ENCODE data around the gene ITGB6. TPM values are rescaled to one million over a fixed set of nuclear protein-coding genes. Genes with fewer than 3 reads are reported as not detected.

ITGB6 gene
- total RNA-seq, 3 donors from 2014 or later (not counting 1 experiment from before 2014, with no cell fraction given) = not detected

- Mint-ChIP-seq H3K27ac (no peak overlapping the region), H3K27me3 (ENCODE audit: low read depth in 2 of 2) (peaks cover 33 to 45% of the 10 kb centered on the region in 2 donors), H3K9me3 (no peaks in the 10 kb centered on the region), H3K36me3 (peaks cover 7% of the 10 kb centered on the region), H3K4me1 (peaks cover 0 to 5% of the 10 kb centered on the region in 2 donors), H3K4me3 (no peak overlapping the region)
- intact Hi-C loops (cut with micrococcal nuclease) = no loop called here
- Histone ChIP-seq H3K27ac (ENCODE audit: low read length) (no peak overlapping the region), H3K4me1 (ENCODE audit: control insufficient read depth, insufficient read depth, low read length) (peaks cover 10% of the 10 kb centered on the region), H3K27me3 (ENCODE audit: control insufficient read depth, insufficient read depth, low read length) (peaks cover 13% of the 10 kb centered on the region), H3K4me3 (ENCODE audit: low read length) (no peak overlapping the region), H3K9me3 (ENCODE audit: control insufficient read depth, insufficient read depth, low read length) (no peaks in the 10 kb centered on the region), H3K36me3 (ENCODE audit: control insufficient read depth, insufficient read depth, low read length) (no peaks in the 10 kb centered on the region)
- ATAC-seq (no peak), DNase-seq (no peak)
- TF ChIP-seq, protein P1, sequence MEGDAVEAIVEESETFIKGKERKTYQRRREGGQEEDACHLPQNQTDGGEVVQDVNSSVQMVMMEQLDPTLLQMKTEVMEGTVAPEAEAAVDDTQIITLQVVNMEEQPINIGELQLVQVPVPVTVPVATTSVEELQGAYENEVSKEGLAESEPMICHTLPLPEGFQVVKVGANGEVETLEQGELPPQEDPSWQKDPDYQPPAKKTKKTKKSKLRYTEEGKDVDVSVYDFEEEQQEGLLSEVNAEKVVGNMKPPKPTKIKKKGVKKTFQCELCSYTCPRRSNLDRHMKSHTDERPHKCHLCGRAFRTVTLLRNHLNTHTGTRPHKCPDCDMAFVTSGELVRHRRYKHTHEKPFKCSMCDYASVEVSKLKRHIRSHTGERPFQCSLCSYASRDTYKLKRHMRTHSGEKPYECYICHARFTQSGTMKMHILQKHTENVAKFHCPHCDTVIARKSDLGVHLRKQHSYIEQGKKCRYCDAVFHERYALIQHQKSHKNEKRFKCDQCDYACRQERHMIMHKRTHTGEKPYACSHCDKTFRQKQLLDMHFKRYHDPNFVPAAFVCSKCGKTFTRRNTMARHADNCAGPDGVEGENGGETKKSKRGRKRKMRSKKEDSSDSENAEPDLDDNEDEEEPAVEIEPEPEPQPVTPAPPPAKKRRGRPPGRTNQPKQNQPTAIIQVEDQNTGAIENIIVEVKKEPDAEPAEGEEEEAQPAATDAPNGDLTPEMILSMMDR (IDR thresholded peaks at IDR 0.05) = no peak
- 89% methylated on average over 4 of the region's 4 CpGs for WGBS (ENCODE audit: insufficient coverage)
These were observed 136.0 kb downstream of the ITGB6 start for GRCh38 chr2:160063879-160064612.

- peak overlapping the region; percentile 63 for H3K4me3 Mint-ChIP-seq
- Histone ChIP-seq H3K27me3 (ENCODE audit: control insufficient read depth, insufficient read depth, low read length) (peaks cover 13% of the 10 kb centered on the region), H3K4me3 (ENCODE audit: low read length) (no peak overlapping the region), H3K27ac (ENCODE audit: low read length) (no peak overlapping the region), H3K9me3 (ENCODE audit: control insufficient read depth, insufficient read depth, low read length) (no peaks in the 10 kb centered on the region), H3K4me1 (ENCODE audit: control insufficient read depth, insufficient read depth, low read length) (peaks cover 10% of the 10 kb centered on the region), H3K36me3 (ENCODE audit: control insufficient read depth, insufficient read depth, low read length) (no peaks in the 10 kb centered on the region)
- H3K36me3 Mint-ChIP-seq = peaks cover 7% of the 10 kb centered on the region
- DNase-seq = no peak
- peaks cover 38 to 48% of the 10 kb centered on the region in 2 donors for H3K27me3 Mint-ChIP-seq (ENCODE audit: low read depth in 2 of 2)
- ATAC-seq = no peak
- intact Hi-C loops (cut with micrococcal nuclease) = no loop called here
- peaks cover 0 to 5% of the 10 kb centered on the region in 2 donors for H3K4me1 Mint-ChIP-seq
- H3K27ac Mint-ChIP-seq = no peak overlapping the region
- TF ChIP-seq, protein P1 (IDR thresholded peaks at IDR 0.05) = no peak
- no peaks in the 10 kb centered on the region for H3K9me3 Mint-ChIP-seq
- 80% methylated on average over 5 of the region's 5 CpGs for WGBS (ENCODE audit: insufficient coverage)
These were observed 136.8 kb downstream of the ITGB6 start for GRCh38 chr2:160063271-160063670.

GRCh38 chr2:160062292-160063005, 137.6 kb downstream of the ITGB6 start, which contains the start of gene PLA2R1:
Gene PLA2R1, minus strand, starts transcription at chr2:160062615. Its CDS starts 212 bp downstream, at chr2:160062403.
- DNase-seq (no peak), ATAC-seq (no peak)
- Histone ChIP-seq H3K27ac (ENCODE audit: low read length) (no peak within 1 kb of the TSS), H3K9me3 (ENCODE audit: control insufficient read depth, insufficient read depth, low read length) (no peaks in the 10 kb centered on the region), H3K4me1 (ENCODE audit: control insufficient read depth, insufficient read depth, low read length) (peaks cover 10% of the 10 kb centered on the region), H3K4me3 (ENCODE audit: low read length) (no peak within 1 kb of the TSS), H3K27me3 (ENCODE audit: control insufficient read depth, insufficient read depth, low read length) (peaks cover 13% of the 10 kb centered on the region), H3K36me3 (ENCODE audit: control insufficient read depth, insufficient read depth, low read length) (no peaks in the 10 kb centered on the region)
- no peaks in the 10 kb centered on the region for H3K9me3 Mint-ChIP-seq
- H3K4me1 Mint-ChIP-seq = peaks cover 0 to 5% of the 10 kb centered on the region in 2 donors
- H3K36me3 Mint-ChIP-seq = peaks cover 7% of the 10 kb centered on the region
- no peak within 1 kb of the TSS for H3K27ac Mint-ChIP-seq
- 3% methylated on average over 52 of the region's 52 CpGs for WGBS (ENCODE audit: insufficient coverage)
- peak within 1 kb of the TSS; percentile 63 for H3K4me3 Mint-ChIP-seq
- TF ChIP-seq, protein P1 (IDR thresholded peaks at IDR 0.05) = no peak
- H3K27me3 Mint-ChIP-seq (ENCODE audit: low read depth in 2 of 2) = peaks cover 40 to 48% of the 10 kb centered on the region in 2 donors
- intact Hi-C loops (cut with micrococcal nuclease) = no loop called here
